Natural killer cell treated with Interleukin-12 subunit alpha and Interleukin-12 subunit beta and Interleukin-15 and Interleukin-18, amount 100 ng/mL, for 72 hours (primary cell): ENCODE results near the gene ISY1. TPM values are rescaled to one million over a fixed set of nuclear protein-coding genes. Genes with fewer than 3 reads are reported as not detected.
"Not testable (repeated sequence)": the region's sequence is repeated elsewhere in the genome, so short reads cannot be mapped to it uniquely, and the experiment has no call there.

ENCODE experiments used
- ATAC-seq, 2 donors: fragments of 150-1000 bp; cut with Tn5 transposase in 1 of 2; sonication (Bioruptor Pico), chemical (Tn5 transposase) in 1 of 2; 2 replicates each; pipeline ENCODE4 v1.10.0; 2021
- DNase-seq: peaks from one replicate; pipeline ENCODE4 v3.0.0; 2022; ENCODE audit warnings: low spot score
- H3K27ac Mint-ChIP-seq, 2 donors: 1 replicate in 1 of 2; 2 replicates in 1 of 2; pipeline ENCODE4 v1.8.0; 2022; ENCODE audit warnings: mixed read lengths in 2 of 2, mild to moderate bottlenecking in 1 of 2, moderate library complexity in 1 of 2
- H3K27me3 Mint-ChIP-seq, 2 donors: 1 replicate in 1 of 2; 2 replicates in 1 of 2; pipeline ENCODE4 v1.8.0; 2022; ENCODE audit warnings: mixed read lengths in 2 of 2
- H3K36me3 Mint-ChIP-seq: one replicate; pipeline ENCODE4 v1.8.0; 2022; ENCODE audit warnings: mixed read lengths
- H3K4me1 Mint-ChIP-seq, 2 donors: 1 replicate in 1 of 2; 2 replicates in 1 of 2; pipeline ENCODE4 v1.8.0; 2022; ENCODE audit warnings: low read depth in 2 of 2, mixed read lengths in 2 of 2, mild to moderate bottlenecking in 1 of 2
- H3K4me3 Mint-ChIP-seq: one replicate; pipeline ENCODE4 v1.8.0; 2022; ENCODE audit warnings: mixed read lengths
- H3K9me3 Mint-ChIP-seq: 2 replicates; pipeline ENCODE4 v1.8.0; 2022; ENCODE audit warnings: mixed read lengths
- total RNA-seq, 2 donors: library from RNA; stranded (reverse); gene quantifications; one replicate each; pipeline ENCODE4 v1.2.3, GENCODE V29; 2022

Gene ISY1
- total RNA-seq, 2 donors from 2014 or later: 54.7 to 59.7 TPM

- no peak for ATAC-seq
- H3K4me1 Mint-ChIP-seq: peaks cover 42 to 51% of the 10 kb centered on the region in 2 donors
- no peak overlapping the region for H3K27ac Mint-ChIP-seq
- no peaks in the 10 kb centered on the region for H3K9me3 Mint-ChIP-seq
- H3K36me3 Mint-ChIP-seq: peaks cover 6% of the 10 kb centered on the region
- no peaks in the 10 kb centered on the region for H3K27me3 Mint-ChIP-seq
- no peak overlapping the region for H3K4me3 Mint-ChIP-seq
- DNase-seq: no peak
Measured at GRCh38 chr3:129105862-129106261, 55.0 kb downstream of the ISY1 start.

DNA sequence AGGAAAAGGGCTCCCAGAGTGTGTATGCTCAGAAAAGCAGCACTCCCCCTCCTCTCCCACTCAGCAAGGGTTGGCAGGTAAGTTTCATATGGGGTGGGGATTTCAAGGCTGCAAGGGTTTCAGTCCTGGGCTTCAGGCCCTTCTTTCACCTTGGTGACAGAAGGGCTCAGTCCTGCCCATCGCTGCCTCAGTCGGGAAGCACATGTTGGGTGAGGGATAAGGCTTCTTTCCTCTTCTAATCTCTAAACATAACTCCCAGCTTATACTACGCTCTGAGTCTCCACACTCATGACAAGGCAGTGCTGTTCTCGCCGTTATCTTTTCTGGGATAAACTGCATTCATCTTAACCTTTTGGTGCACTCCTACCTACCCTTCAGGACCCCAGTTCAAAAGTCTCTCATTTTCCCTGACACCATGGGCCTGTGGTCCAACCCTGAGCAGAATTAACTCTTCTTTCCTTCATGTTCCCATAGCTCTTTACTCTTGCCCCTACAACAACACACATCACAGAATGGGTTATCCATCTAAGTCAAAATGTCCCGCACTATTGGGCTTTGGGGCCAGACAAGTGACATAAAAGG is 56.3 kb downstream of the ISY1 start:
- ATAC-seq (no peak), DNase-seq (no peak)
- Mint-ChIP-seq H3K9me3 (no peaks in the 10 kb centered on the region), H3K27me3 (no peaks in the 10 kb centered on the region), H3K4me1 (peaks cover 48 to 52% of the 10 kb centered on the region in 2 donors), H3K36me3 (no peaks in the 10 kb centered on the region), H3K4me3 (no peak overlapping the region), H3K27ac (peak overlapping the region in 1 of 2 donors; percentile 11)

DNA sequence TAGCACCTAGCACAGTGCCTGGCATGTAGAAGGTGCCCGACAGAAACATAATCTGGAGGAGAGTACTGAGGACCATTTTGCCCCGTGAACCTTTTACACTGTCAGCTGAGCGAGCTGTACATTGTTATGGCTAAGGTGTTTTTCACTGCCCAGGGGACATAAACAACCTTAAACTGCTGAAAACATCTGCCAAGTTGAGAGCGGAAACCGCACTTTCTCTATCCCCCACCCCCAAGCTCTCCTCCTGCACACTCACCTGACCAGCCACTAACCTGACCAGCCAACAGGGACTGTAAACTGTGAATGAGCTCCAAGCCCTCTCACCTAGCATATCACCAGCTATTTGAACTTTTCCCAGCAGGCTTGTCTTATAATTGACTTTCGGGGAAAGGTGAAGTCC is 56.8 kb downstream of the ISY1 start:
- Mint-ChIP-seq H3K4me3 (no peak overlapping the region), H3K4me1 (peaks cover 50 to 52% of the 10 kb centered on the region in 2 donors), H3K9me3 (no peaks in the 10 kb centered on the region), H3K27me3 (no peaks in the 10 kb centered on the region), H3K36me3 (no peaks in the 10 kb centered on the region), H3K27ac (peak overlapping the region in 1 of 2 donors; percentile 60)
- DNase-seq (no peak), ATAC-seq (no peak)

GRCh38 chr3:129103296-129103695 is 57.6 kb downstream of the ISY1 start:
- Mint-ChIP-seq H3K4me1 (peaks cover 47 to 49% of the 10 kb centered on the region in 2 donors), H3K27ac (peak overlapping the region in 1 of 2 donors; percentile 60), H3K27me3 (no peaks in the 10 kb centered on the region), H3K4me3 (no peak overlapping the region), H3K9me3 (no peaks in the 10 kb centered on the region), H3K36me3 (peaks cover 2% of the 10 kb centered on the region)
- DNase-seq: no peak
- no peak for ATAC-seq

GRCh38 chr3:129101370-129102138 is 59.3 kb downstream of the ISY1 start:
- H3K9me3 Mint-ChIP-seq: no peaks in the 10 kb centered on the region
- H3K27me3 Mint-ChIP-seq: no peaks in the 10 kb centered on the region
- ATAC-seq: peak in 1 of 2 donors; percentile 28
- no peak overlapping the region for H3K27ac Mint-ChIP-seq
- H3K4me1 Mint-ChIP-seq: peaks cover 53 to 54% of the 10 kb centered on the region in 2 donors
- peaks cover 7% of the 10 kb centered on the region for H3K36me3 Mint-ChIP-seq
- no peak overlapping the region for H3K4me3 Mint-ChIP-seq
- DNase-seq: no peak

GRCh38 chr3:129100274-129100673 is 60.6 kb downstream of the ISY1 start:
- Mint-ChIP-seq H3K36me3 (peaks cover 10% of the 10 kb centered on the region), H3K27me3 (no peaks in the 10 kb centered on the region), H3K4me3 (no peak overlapping the region), H3K4me1 (peaks cover 54 to 59% of the 10 kb centered on the region in 2 donors), H3K27ac (no peak overlapping the region), H3K9me3 (no peaks in the 10 kb centered on the region)
- DNase-seq (no peak), ATAC-seq (no peak)

DNA sequence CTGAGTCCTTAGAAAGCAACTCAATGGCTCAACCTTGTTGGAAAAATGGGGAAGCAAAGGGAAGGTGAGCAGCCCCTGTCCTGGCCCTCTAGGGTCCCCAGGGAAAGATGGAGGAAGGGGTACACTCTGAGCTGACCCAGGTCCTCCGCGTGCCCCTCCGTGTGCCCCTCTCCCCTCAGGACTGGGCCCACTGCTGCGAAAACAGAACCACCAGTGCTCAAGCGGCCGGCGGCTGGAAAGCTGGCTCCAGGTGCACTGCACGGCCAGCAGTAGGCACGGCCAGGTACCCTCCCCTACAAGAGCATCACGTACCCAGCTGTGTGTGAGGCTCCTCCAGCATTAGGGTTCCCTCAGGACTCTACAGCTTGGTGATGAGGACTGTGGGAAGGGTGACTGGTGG is 65.6 kb downstream of the ISY1 start:
- Mint-ChIP-seq H3K9me3 (no peaks in the 10 kb centered on the region), H3K27ac (no peak overlapping the region), H3K36me3 (peaks cover 10% of the 10 kb centered on the region), H3K27me3 (no peaks in the 10 kb centered on the region), H3K4me1 (peaks cover 26 to 31% of the 10 kb centered on the region in 2 donors), H3K4me3 (no peak overlapping the region)
- DNase-seq: no peak
- no peak for ATAC-seq

GRCh38 chr3:129088312-129088711 is 72.6 kb downstream of the ISY1 start:
- H3K4me3 Mint-ChIP-seq, H3K27me3 Mint-ChIP-seq, ATAC-seq, DNase-seq, H3K27ac Mint-ChIP-seq, H3K4me1 Mint-ChIP-seq, H3K36me3 Mint-ChIP-seq, H3K9me3 Mint-ChIP-seq: not testable (repeated sequence)

DNA sequence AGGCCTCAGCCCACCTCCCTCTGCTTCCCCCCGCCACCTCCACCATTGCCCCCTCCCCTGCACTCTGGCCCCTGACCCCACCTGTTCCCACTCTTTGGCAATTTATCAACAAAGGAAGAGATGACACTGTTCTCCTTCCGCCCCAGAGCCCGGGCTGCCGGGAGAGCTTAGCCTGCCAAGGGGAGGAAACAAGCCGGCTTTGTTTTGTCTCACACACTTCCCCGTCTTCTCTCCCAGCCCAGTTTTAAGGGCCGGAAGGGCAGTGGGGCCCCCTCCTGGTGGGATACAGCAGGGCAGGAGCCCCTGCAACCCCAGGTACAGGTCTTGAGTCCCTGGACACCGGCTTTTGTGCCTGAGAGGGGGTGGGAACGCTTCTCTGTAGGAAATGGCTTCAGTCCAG is 73.0 kb downstream of the ISY1 start:
- H3K27me3 Mint-ChIP-seq, H3K27ac Mint-ChIP-seq, H3K9me3 Mint-ChIP-seq, H3K4me3 Mint-ChIP-seq, H3K36me3 Mint-ChIP-seq, H3K4me1 Mint-ChIP-seq, DNase-seq: not testable (repeated sequence)
- peak in 1 of 2 donors; percentile 46 for ATAC-seq

DNA sequence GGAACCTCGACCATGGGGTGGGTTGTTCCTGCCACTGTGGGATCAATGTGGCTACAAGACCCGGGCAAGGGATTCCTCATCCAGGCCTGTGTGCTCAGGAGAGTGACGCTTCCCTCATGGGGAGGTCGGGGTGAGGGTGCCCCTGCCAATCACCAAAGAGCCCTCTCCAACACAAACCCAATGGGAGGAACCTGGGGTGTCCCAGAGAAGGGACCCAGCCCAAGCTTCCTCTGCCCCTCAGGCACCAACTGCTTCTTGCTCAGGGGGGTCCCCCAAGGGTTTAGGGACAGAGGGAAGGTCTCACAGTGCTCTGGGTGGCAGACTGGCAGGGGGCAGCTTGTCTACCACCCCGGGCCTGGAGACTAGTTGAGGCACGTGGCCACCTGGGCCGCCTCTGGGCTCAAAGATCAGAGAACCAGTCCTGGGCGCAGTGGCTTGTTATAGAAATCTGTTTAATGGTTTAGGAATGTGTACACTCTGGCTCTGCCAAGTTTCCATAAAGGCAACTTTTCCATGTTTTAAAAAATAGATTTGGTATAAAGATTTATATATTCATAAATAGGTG is 73.6 kb downstream of the ISY1 start:
- Mint-ChIP-seq H3K27me3 (no peaks in the 10 kb centered on the region), H3K9me3 (no peaks in the 10 kb centered on the region), H3K4me1 (peaks cover 0 to 5% of the 10 kb centered on the region in 2 donors), H3K36me3 (no peaks in the 10 kb centered on the region), H3K4me3 (no peak overlapping the region), H3K27ac (no peak overlapping the region)
- DNase-seq: no peak
- no peak for ATAC-seq

GRCh38 chr3:129085818-129086217 is 75.0 kb downstream of the ISY1 start:
- ATAC-seq (no peak), DNase-seq (no peak)
- H3K36me3 Mint-ChIP-seq: no peaks in the 10 kb centered on the region
- H3K27me3 Mint-ChIP-seq: no peaks in the 10 kb centered on the region
- H3K4me3 Mint-ChIP-seq: no peak overlapping the region
- peak overlapping the region in 1 of 2 donors; percentile 79 for H3K27ac Mint-ChIP-seq
- peaks cover 0 to 13% of the 10 kb centered on the region in 2 donors for H3K4me1 Mint-ChIP-seq
- no peaks in the 10 kb centered on the region for H3K9me3 Mint-ChIP-seq

- Mint-ChIP-seq H3K4me3 (no peak overlapping the region), H3K4me1 (peaks cover 0 to 13% of the 10 kb centered on the region in 2 donors), H3K27ac (peak overlapping the region in 1 of 2 donors; percentile 79), H3K36me3 (no peaks in the 10 kb centered on the region), H3K9me3 (no peaks in the 10 kb centered on the region), H3K27me3 (no peaks in the 10 kb centered on the region)
- DNase-seq (no peak), ATAC-seq (no peak)
Measured at GRCh38 chr3:129085165-129085715, 75.6 kb downstream of the ISY1 start.

- Mint-ChIP-seq H3K4me3 (no peak overlapping the region), H3K36me3 (no peaks in the 10 kb centered on the region), H3K4me1 (peaks cover 0 to 13% of the 10 kb centered on the region in 2 donors), H3K9me3 (no peaks in the 10 kb centered on the region), H3K27ac (no peak overlapping the region), H3K27me3 (no peaks in the 10 kb centered on the region)
- DNase-seq (no peak), ATAC-seq (peak; percentile 34 to 39)
Measured at GRCh38 chr3:129084501-129084900, 76.4 kb downstream of the ISY1 start.

- no peak for ATAC-seq
Measured at GRCh38 chr3:129082026-129082425, 78.8 kb downstream of the ISY1 start.

More at GRCh38 chr3:129082026-129082425, 78.8 kb downstream of the ISY1 start:
- H3K27ac Mint-ChIP-seq: peak overlapping the region in 1 of 2 donors; percentile 33
- H3K36me3 Mint-ChIP-seq: no peaks in the 10 kb centered on the region
- H3K4me1 Mint-ChIP-seq: peaks cover 0 to 13% of the 10 kb centered on the region in 2 donors
- DNase-seq: no peak
- no peaks in the 10 kb centered on the region for H3K9me3 Mint-ChIP-seq
- no peaks in the 10 kb centered on the region for H3K27me3 Mint-ChIP-seq
- H3K4me3 Mint-ChIP-seq: no peak overlapping the region
